Thyroid gland (tissue), 4 donors: ENCODE data around the gene UGT3A1. TPM values are rescaled to one million over a fixed set of nuclear protein-coding genes. Genes with fewer than 3 reads are reported as not detected.
"Not testable (repeated sequence)": the region's sequence is repeated elsewhere in the genome, so short reads cannot be mapped to it uniquely, and the experiment has no call there.

Source experiments
- DNase-seq, 2 donors: peaks; one replicate each; pipeline ENCODE4 v3.0.0-alpha.2; 2019
- H3K27ac ChIP-seq, 3 donors: fragments of 200-600 bp; sonication (generic); 1 replicate in 2 of 3; 2 replicates in 1 of 3; pipeline ENCODE4 v1.5.1; 2016 to 2019; ENCODE audit warnings: mild to moderate bottlenecking in 1 of 3, moderate library complexity in 1 of 3
- H3K27me3 ChIP-seq: fragments of 200-600 bp; sonication (generic); one replicate; pipeline ENCODE4 v1.5.1; 2019
- H3K36me3 ChIP-seq, 2 donors: fragments of 200-600 bp; sonication (generic); one replicate each; pipeline ENCODE4 v1.5.1; 2016 to 2019
- H3K4me1 ChIP-seq, 2 donors: fragments of 200-600 bp; sonication (generic); one replicate each; pipeline ENCODE4 v1.5.1; 2017 to 2019
- H3K4me3 ChIP-seq, 3 donors: fragments of 200-600 bp; sonication (generic); replicated peaks in 1 of 3; 1 replicate in 2 of 3; 2 replicates in 1 of 3; pipeline ENCODE4 v1.5.1; 2016; ENCODE audit warnings: mild to moderate bottlenecking in 1 of 3
- H3K9me3 ChIP-seq: fragments of 200-600 bp; sonication (generic); one replicate; pipeline ENCODE4 v1.5.1; 2017
- CTCF ChIP-seq, 6 experiments: fragments of 200-600 bp in 3 of 6; fragments of 450-650 bp in 3 of 6; sonication (generic) in 3 of 6; IDR thresholded peaks; one replicate each; pipeline ENCODE4 v1.5.1; 2016 to 2019; ENCODE audit warnings: antibody characterized with exemption in 6 of 6, mild to moderate bottlenecking in 2 of 6, inconsistent platforms in 1 of 6, moderate library complexity in 1 of 6
- POLR2A ChIP-seq, 2 donors: fragments of 450-650 bp; IDR thresholded peaks; one replicate each; pipeline ENCODE4 v1.6.1; 2017; ENCODE audit warnings: antibody characterized with exemption in 2 of 2, mild to moderate bottlenecking in 2 of 2, moderate library complexity in 1 of 2
- WGBS, 2 donors: methylation state at CpG; one replicate each; pipeline ENCODE4 v1.1.5; 2017; 5-methylcytosine and 5-hydroxymethylcytosine counted together
- intact Hi-C: fragments of 100-400 bp; cut with DNase I; formaldehyde crosslinking; loops from one replicate; pipeline ENCODE4 v1.15.1; 2023
- total RNA-seq, 4 donors: library from RNA; depleted of rRNA; stranded (reverse); fragments of >200 nt; gene quantifications; one replicate each; pipeline ENCODE4 v1.2.3, GENCODE V29; 2016

Gene UGT3A1
- total RNA-seq, 4 donors from 2014 or later = not detected

- no peak for DNase-seq
- Histone ChIP-seq H3K4me1 (no peaks in the 10 kb centered on the region), H3K27ac (no peak overlapping the region), H3K27me3 (no peaks in the 10 kb centered on the region), H3K9me3 (no peaks in the 10 kb centered on the region), H3K36me3 (no peaks in the 10 kb centered on the region), H3K4me3 (no peak overlapping the region)
- intact Hi-C loops = no loop called here
- WGBS, 2 donors = 78 to 80% methylated on average over 6 of the region's 6 CpGs
- TF ChIP-seq CTCF (IDR thresholded peaks at IDR 0.05) (no peak), POLR2A (IDR thresholded peaks at IDR 0.05) (no peak)
These were observed 40.0 kb upstream of the UGT3A1 start for GRCh38 chr5:36031223-36031622.

- DNase-seq = peak in 1 of 2 donors; percentile 18
- Histone ChIP-seq H3K4me1 (no peaks in the 10 kb centered on the region), H3K9me3 (no peaks in the 10 kb centered on the region), H3K27me3 (no peaks in the 10 kb centered on the region), H3K36me3 (no peaks in the 10 kb centered on the region), H3K4me3 (no peak overlapping the region), H3K27ac (no peak overlapping the region)
- TF ChIP-seq CTCF (IDR thresholded peaks at IDR 0.05) (no peak), POLR2A (IDR thresholded peaks at IDR 0.05) (no peak)
- WGBS, 2 donors = 50 to 53% methylated on average over 1 of the region's 1 CpG
- intact Hi-C loops = no loop called here
These were observed 38.7 kb upstream of the UGT3A1 start for GRCh38 chr5:36029914-36030313.

GRCh38 chr5:36028816-36029465 lies 37.8 kb upstream of the UGT3A1 start:
- no peak for DNase-seq
- H3K4me1 ChIP-seq = no peaks in the 10 kb centered on the region
- WGBS, 2 donors = 76 to 90% methylated on average over 5 of the region's 5 CpGs
- no peak overlapping the region for H3K27ac ChIP-seq
- H3K9me3 ChIP-seq = no peaks in the 10 kb centered on the region
- intact Hi-C loops = no loop called here
- TF ChIP-seq CTCF (IDR thresholded peaks at IDR 0.05) (no peak), POLR2A (IDR thresholded peaks at IDR 0.05) (no peak)
- H3K36me3 ChIP-seq = no peaks in the 10 kb centered on the region
- no peak overlapping the region for H3K4me3 ChIP-seq
- no peaks in the 10 kb centered on the region for H3K27me3 ChIP-seq

DNA sequence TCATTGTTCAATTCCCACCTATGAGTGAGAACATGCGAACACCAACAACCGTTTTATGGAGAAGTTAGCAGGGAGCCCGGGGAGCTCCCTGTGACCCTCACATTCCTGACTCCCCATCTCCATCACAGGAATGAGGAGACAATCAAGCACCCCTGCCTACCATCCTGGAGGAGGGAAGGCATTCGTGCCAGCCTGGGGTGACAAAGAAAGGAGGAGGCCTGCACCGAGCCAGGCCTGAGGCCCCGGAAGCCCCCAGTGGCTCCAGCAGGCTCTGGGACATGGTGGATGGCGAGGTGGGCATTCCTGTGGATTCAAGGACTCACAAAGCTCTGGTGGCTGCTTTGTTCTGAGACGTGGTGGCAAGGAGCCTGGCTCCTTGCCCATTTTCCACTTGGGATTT lies 36.5 kb upstream of the UGT3A1 start:
- no peak for DNase-seq
- Histone ChIP-seq H3K36me3 (no peaks in the 10 kb centered on the region), H3K4me1 (no peaks in the 10 kb centered on the region), H3K9me3 (no peaks in the 10 kb centered on the region), H3K4me3 (no peak overlapping the region), H3K27me3 (no peaks in the 10 kb centered on the region), H3K27ac (no peak overlapping the region)
- no peak for TF ChIP-seq CTCF (IDR thresholded peaks at IDR 0.05)
- intact Hi-C loops = no loop called here
- WGBS, 2 donors = 90% methylated on average over 5 to 6 of the region's 8 CpGs

DNA sequence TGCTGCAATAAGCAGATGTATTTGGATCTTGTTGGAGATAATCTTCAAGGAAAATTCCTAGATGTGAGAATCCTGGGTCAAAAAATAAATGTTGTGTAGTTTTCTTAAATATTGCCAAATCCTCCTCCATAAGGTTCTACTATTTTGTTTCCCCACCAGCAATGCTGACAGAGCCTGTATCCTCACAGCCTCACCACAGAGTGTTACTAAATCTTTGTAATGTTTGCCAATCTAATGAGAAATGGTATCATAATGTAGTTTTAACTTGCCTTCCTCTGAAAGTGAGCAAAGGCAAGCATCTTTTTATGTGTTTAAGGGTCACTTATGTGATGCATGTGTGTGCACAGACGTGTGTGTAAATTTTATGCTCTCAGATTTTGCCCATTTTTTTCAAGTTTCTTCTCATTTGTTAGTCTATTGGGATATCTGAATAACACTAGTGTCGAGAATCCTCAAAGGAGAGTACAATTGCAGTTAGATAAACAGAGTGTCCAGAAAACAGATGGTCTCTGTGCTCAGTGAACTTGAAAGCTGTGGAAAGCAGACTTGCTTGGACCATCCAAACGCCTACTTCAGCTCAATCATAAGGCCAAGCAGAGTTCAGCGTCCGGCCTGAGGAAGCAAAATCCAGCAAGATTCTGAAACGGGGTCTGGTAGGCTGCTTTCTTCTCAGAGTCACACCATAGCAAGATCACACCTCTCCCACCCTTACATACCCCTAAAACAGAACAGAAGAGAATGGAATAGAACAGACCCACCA lies 35.7 kb upstream of the UGT3A1 start:
- DNase-seq = no peak
- 43 to 45% methylated on average over 6 of the region's 6 CpGs for WGBS, 2 donors

DNA sequence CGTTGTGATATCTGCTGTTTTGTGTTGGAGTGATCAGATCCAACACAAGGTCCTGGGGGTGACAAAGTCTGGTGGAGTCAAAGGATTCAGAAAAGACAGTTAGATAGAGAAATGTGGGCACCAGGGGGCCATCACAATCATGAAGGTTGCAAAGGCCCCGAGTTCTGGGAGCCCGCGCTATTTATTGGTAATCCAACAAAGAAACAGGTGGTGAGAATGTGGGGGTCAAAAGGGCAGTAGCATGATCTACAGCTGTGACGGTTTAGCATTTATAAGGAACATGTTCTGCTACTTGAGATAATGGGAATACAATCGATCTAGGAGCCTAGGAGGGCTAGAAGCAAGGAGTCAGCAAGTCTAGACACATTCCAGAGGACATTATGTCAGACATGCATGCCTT lies 31.1 kb upstream of the UGT3A1 start:
- H3K9me3 ChIP-seq, DNase-seq, H3K36me3 ChIP-seq, H3K27me3 ChIP-seq, H3K27ac ChIP-seq, H3K4me1 ChIP-seq, H3K4me3 ChIP-seq, intact Hi-C loops: not testable (repeated sequence)
- WGBS, 2 donors = 79 to 84% methylated on average over 6 of the region's 6 CpGs

More for the DNA sequence above, 35.7 kb upstream of the UGT3A1 start:
- H3K27me3 ChIP-seq = no peaks in the 10 kb centered on the region
- no peak overlapping the region for H3K27ac ChIP-seq
- no peaks in the 10 kb centered on the region for H3K36me3 ChIP-seq
- H3K4me3 ChIP-seq = no peak overlapping the region
- no peaks in the 10 kb centered on the region for H3K9me3 ChIP-seq
- intact Hi-C loops = no loop called here
- no peaks in the 10 kb centered on the region for H3K4me1 ChIP-seq
- TF ChIP-seq CTCF (IDR thresholded peaks at IDR 0.05) (no peak), POLR2A (IDR thresholded peaks at IDR 0.05) (no peak)

DNA sequence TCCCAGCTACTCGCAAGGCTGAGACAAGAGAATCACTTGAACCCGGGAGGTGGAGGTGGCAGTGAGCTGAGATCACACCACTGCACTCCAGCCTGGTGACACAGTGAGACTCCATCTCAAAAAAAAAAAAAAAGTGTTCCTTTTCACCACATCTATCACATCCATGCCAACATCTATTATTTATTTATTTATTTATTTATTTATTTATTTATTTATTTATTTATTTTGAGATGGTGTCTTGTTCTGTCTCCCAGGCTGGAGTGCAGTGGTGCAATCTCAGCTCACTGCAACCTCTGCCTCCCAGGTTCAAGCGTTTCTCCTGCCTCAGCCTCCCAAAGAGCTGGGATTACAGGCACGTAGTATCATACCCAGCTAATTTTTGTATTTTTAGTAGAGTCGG lies 28.4 kb upstream of the UGT3A1 start:
- DNase-seq, H3K9me3 ChIP-seq, H3K36me3 ChIP-seq, H3K4me3 ChIP-seq, H3K4me1 ChIP-seq, H3K27me3 ChIP-seq, H3K27ac ChIP-seq, intact Hi-C loops: not testable (repeated sequence)
- 89 to 91% methylated on average over 5 of the region's 5 CpGs for WGBS, 2 donors
